Nephron progenitor cell (in vitro differentiated cells): ENCODE data around the gene BCO2.

Experiments
- DNase-seq: peaks from one replicate; pipeline ENCODE4 v3.0.0; 2021
- H3K27ac Mint-ChIP-seq: 2 replicates; pipeline ENCODE4 v1.8.0; 2021; ENCODE audit warnings: mild to moderate bottlenecking, moderate library complexity, mixed read lengths
- H3K27me3 Mint-ChIP-seq: 2 replicates; pipeline ENCODE4 v1.8.0; 2021; ENCODE audit warnings: mild to moderate bottlenecking, low read depth, mixed read lengths; ENCODE audit not compliant: poor library complexity
- H3K36me3 Mint-ChIP-seq: 2 replicates; pipeline ENCODE4 v1.8.0; 2021; ENCODE audit warnings: low read depth, mixed read lengths
- H3K4me1 Mint-ChIP-seq: 2 replicates; pipeline ENCODE4 v1.8.0; 2021; ENCODE audit warnings: mixed read lengths
- H3K4me3 Mint-ChIP-seq: 2 replicates; pipeline ENCODE4 v1.8.0; 2021; ENCODE audit warnings: mild to moderate bottlenecking, moderate library complexity, mixed read lengths
- H3K9me3 Mint-ChIP-seq: 2 replicates; pipeline ENCODE4 v1.8.0; 2021; ENCODE audit warnings: mild to moderate bottlenecking, moderate library complexity, mixed read lengths
- CTCF ChIP-seq: fragments of 200-600 bp; sonication (generic); IDR thresholded peaks from 2 replicates; pipeline ENCODE4 v1.5.0; 2021; ENCODE audit warnings: antibody characterized with exemption

Gene BCO2

GRCh38 chr11:112226062-112226830 lies 50.9 kb downstream of the BCO2 start, which contains the start of gene PTS:
PTS (plus strand) TSS chr11:112226428; CDS start chr11:112226444, 16 bp downstream.
- peaks cover 18% of the 10 kb centered on the region for H3K27me3 Mint-ChIP-seq
- peaks cover 24% of the 10 kb centered on the region for H3K4me1 Mint-ChIP-seq
- TF ChIP-seq CTCF = no peak
- DNase-seq = peak; percentile 81
- H3K27ac Mint-ChIP-seq = peak within 1 kb of the TSS; percentile 78
- peaks cover 26% of the 10 kb centered on the region for H3K36me3 Mint-ChIP-seq
- H3K4me3 Mint-ChIP-seq = peak within 1 kb of the TSS; percentile 88
- peaks cover 13% of the 10 kb centered on the region for H3K9me3 Mint-ChIP-seq

- Mint-ChIP-seq H3K27ac (no peak overlapping the region), H3K36me3 (peaks cover 27% of the 10 kb centered on the region), H3K4me1 (peaks cover 22% of the 10 kb centered on the region), H3K4me3 (peak overlapping the region; percentile 88), H3K9me3 (peaks cover 13% of the 10 kb centered on the region), H3K27me3 (peaks cover 18% of the 10 kb centered on the region)
- DNase-seq = no peak
- TF ChIP-seq CTCF = no peak
Measured at GRCh38 chr11:112226831-112227401, 51.6 kb downstream of the BCO2 start.

GRCh38 chr11:112227471-112227870 lies 52.2 kb downstream of the BCO2 start:
- Mint-ChIP-seq H3K4me3 (peak overlapping the region; percentile 88), H3K27me3 (peaks cover 18% of the 10 kb centered on the region), H3K9me3 (peaks cover 13% of the 10 kb centered on the region), H3K4me1 (peaks cover 18% of the 10 kb centered on the region), H3K27ac (no peak overlapping the region), H3K36me3 (peaks cover 32% of the 10 kb centered on the region)
- no peak for TF ChIP-seq CTCF
- DNase-seq = no peak

- Mint-ChIP-seq H3K4me3 (peak overlapping the region; percentile 88), H3K36me3 (peaks cover 32% of the 10 kb centered on the region), H3K27me3 (peaks cover 13% of the 10 kb centered on the region), H3K4me1 (peaks cover 18% of the 10 kb centered on the region), H3K27ac (no peak overlapping the region), H3K9me3 (peaks cover 13% of the 10 kb centered on the region)
- DNase-seq = no peak
- no peak for TF ChIP-seq CTCF
Measured at GRCh38 chr11:112228706-112229105, 53.4 kb downstream of the BCO2 start.

GRCh38 chr11:112229159-112229558 lies 53.8 kb downstream of the BCO2 start:
- H3K36me3 Mint-ChIP-seq = peaks cover 32% of the 10 kb centered on the region
- no peak overlapping the region for H3K4me3 Mint-ChIP-seq
- H3K27ac Mint-ChIP-seq = no peak overlapping the region
- peaks cover 10% of the 10 kb centered on the region for H3K27me3 Mint-ChIP-seq
- no peak for TF ChIP-seq CTCF
- peaks cover 9% of the 10 kb centered on the region for H3K9me3 Mint-ChIP-seq
- no peak for DNase-seq
- peaks cover 18% of the 10 kb centered on the region for H3K4me1 Mint-ChIP-seq
